HG02678 (cell line): ENCODE results near the gene HSPBAP1.

Source experiments
- ATAC-seq: cut with Tn5 transposase; IDR thresholded peaks from one replicate; pipeline ENCODE4 v1.9.1; 2021; ENCODE audit warnings: mild to moderate bottlenecking, moderate library complexity; ENCODE audit not compliant: unreplicated experiment

Gene HSPBAP1, protein sequence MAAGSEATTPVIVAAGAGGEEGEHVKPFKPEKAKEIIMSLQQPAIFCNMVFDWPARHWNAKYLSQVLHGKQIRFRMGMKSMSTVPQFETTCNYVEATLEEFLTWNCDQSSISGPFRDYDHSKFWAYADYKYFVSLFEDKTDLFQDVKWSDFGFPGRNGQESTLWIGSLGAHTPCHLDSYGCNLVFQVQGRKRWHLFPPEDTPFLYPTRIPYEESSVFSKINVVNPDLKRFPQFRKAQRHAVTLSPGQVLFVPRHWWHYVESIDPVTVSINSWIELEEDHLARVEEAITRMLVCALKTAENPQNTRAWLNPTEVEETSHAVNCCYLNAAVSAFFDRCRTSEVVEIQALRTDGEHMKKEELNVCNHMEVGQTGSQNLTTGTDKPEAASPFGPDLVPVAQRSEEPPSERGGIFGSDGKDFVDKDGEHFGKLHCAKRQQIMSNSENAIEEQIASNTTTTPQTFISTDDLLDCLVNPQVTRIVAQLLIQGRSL

DNA sequence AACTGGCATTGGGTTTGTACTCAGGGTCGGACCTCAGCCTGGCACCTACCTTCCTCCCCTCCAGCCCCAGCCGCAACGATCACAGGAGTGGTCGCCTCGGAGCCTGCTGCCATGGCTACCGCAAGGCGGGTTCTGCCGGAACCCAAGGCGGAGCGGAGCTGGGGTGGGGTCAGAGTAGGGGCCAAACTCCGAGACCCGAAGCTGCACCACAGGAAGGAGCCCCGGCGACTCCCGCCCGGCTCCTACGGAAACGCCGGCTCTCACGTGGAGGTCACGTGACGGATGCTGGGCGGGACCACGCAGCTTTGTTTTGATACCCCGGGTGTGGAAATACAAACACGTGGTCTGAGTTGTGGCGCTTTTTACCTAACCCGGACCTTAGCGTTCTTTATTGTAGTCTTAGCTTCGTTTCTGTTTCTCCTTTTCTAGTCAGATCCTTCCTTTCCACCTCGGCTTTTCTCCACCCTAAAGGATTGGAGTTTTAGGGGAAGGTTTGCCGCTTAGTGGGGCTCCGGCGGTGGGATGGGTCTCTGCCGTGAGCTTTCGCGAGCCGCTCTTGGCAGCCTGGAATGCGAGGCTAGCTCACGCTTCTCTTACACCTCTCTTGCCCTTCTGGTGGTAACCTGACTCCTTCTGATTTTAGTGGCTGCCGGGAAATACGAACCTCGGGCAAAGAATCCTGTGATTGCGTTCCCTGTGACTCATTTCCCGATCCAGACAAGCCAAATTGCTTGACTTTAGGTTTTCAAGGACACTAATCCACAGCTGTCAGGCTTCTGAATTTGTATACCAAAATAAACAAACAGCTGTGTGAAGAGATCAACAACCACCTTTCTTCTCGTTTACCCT, at the start of gene HSPBAP1:
Gene HSPBAP1, minus strand, starts transcription at position 264 of the 849 bp plus-strand sequence. Its CDS starts 151 bp downstream, at position 113.
- peak; percentile 75 for ATAC-seq

DNA sequence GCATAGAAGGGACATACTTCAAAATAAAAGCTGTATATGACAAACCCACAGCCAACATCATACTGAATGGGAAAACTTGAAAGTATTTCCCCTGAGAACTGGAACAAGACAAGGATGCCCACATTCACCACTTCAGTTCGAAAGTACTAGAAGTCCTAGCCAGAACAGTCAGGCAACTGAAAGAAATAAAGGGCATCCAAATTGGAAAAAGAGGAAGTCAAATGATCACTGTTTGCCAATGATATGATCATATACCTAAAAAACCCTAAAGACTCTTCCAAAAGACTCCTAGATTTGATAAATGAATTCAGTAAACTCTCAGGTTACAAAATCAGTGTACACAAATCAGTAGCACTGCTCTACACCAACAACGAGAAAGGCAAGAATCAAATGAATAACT, 42.0 kb upstream of the HSPBAP1 start:
- no peak for ATAC-seq

DNA sequence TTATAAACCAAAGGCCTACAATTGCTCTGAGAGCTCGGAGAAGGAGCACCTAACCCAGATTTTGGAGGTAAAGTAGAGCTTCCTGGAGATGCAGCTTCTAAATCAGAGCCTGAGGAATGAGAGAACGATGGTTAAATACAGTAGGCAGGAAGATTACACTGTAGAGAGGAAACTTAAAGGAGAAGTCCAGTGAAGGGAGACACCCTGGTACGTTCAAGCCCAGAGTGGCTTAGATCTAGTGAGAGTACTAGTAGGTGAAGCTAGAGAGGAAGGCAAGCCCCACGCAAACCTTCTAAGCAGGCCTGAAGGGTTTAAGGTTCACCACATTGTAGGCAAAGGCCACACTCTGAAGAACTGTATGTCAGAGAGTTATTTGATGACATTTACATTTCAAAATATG, 34.6 kb upstream of the HSPBAP1 start:
- ATAC-seq: no peak

DNA sequence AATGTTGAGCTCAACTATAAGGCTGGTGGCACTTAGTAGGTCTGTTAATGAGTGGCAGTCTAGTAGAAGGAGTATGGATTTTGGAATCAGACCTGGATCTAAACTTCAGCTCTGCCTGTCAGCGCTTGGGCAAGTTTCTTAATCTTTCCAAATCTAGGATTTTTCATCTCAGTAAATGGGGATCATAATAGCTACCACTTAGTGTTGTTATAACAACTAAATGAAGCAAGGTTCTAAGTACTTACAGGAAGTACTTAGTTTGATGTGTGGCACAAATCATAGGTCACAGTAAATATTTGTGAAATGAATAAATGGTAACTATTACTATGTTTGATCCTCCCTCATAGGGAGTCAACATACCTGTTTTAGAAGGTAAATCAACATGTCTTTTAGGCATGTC, 32.6 kb upstream of the HSPBAP1 start:
- ATAC-seq: no peak

DNA sequence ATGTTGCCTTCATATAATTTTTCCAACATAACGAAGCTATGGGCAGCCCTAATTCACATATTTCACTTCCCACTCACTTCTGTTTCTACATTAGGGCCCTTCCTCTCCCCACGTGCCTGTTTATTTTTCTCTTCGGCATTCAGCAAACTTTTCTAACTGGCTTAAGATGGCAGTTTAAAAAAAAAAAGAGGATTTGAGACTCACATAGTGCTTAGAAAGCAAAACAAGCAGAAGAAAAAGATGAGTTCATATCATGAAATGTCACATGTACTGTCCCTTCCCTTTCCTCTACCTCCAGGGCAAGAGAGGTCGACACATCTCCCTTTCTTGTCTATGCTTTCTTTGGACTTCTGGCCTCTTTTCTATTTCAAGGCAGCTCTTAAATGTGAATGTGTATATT, 31.8 kb upstream of the HSPBAP1 start:
- no peak for ATAC-seq

DNA sequence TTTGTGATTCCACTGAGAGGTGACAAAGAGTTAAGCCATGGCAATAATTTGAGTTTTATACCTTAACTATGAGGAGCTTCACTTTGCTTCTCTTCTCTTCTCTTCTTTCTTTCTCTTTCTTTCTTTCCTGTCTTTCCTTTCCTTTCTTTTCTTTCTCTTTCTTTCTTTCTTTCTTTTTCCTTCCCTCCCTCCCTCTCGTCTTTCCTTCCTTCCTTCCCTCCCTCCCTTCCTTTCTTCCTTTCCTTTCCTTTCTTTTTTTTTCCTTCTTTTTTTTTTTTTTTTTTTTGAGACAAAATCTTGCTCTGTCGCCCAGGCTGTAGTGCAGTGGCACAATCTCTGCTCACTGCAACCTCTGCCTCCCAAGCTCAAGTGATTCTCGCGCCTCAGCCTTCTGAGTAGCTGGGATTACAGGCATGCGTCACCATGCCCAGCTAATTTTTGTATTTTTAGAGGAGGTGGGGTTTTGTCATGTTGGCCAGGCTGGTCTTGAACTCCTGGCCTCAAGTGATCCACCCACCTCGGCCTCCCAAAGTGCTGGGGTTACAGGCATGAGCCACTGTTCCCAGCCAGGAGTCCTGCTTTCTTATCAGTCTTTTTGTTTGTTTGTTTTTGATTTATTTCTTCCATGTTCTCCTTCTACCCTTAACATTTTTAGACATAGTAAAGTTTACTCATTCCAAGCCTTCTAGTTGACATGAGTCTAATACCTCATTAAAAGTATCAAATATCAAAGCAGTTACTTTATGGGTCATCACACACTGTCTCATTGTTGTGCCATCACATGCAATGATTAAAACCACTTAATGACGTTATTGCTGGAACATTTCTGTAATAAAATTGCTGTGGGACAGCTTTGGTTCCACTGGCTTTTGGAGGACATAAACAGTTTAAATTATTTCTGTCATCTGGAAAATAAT, 31.1 kb upstream of the HSPBAP1 start:
- no peak for ATAC-seq

DNA sequence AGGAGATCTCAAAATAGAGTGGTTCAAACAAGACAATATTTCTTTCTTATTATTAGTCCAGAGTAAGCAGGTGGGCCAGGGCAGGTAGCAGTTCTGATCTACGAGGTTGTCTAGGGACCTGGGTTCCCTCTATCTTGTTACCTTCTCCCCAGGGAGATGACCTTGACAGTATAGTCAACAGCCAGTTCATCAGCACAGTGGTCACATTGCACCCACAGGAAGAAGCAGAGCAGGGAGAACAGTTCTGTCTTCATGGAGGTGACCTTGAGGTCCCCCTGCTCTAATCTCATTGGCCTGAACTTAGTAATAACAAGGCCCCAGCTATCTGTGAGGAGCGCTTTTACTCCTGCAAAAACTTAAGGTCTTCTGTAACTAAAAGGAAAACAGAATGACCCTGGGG, 23.0 kb upstream of the HSPBAP1 start:
- no peak for ATAC-seq

DNA sequence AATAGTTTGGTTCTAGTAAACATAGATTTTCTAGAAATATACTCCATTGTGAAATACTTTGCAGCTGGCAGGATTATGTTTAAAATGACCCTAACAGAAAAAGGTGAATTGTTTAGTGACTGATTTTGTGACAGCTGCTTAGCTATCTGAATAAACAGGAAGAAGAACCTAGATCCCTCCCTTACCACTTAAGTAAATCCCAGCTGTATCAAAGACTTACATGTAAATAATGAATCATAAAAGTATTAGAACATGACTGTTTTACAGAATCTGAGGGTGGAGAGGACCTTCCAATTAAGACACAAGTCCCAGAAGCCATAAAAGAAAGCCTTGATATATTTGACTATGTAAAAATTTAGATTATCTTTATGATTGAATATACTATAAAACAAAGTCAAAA, 17.1 kb upstream of the HSPBAP1 start:
- ATAC-seq: no peak

DNA sequence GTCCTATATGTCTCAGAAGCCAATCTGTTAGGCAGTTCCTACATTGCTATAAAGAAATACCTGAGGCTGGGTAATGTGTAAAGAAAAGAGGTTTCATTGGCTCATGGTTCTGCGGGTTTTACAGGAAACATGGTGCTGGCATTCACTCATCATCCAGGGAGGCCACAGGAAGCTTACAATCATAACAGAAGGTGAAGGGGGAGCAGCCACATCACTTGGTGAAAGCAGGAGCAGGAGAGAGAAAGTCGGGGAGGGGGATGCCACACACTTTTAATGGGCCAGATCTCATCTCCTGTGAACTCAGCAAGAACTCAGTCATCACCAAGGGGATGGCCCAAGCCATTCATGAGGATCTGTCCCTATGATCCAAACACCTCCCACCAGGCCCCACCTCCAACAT, 10.3 kb upstream of the HSPBAP1 start:
- no peak for ATAC-seq

DNA sequence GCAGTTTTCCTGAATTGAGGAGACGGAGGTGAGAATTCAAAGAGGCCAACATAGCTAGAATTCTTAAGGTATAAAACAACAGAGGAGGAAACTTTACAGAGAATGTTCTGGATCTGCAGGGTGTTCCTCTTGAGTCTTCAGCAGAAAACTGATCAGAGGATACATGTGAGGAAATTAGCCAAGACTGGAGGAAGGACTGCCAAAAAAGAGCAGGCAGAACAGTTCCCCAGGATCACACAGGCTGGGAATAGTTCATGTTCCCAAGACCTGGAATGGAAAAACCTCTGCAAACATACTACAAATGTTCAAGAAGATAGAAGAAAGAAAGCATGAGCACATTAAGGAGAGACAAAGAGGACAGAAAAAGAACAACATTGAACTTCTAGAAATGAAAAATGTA, 8.7 kb upstream of the HSPBAP1 start:
- ATAC-seq: no peak

DNA sequence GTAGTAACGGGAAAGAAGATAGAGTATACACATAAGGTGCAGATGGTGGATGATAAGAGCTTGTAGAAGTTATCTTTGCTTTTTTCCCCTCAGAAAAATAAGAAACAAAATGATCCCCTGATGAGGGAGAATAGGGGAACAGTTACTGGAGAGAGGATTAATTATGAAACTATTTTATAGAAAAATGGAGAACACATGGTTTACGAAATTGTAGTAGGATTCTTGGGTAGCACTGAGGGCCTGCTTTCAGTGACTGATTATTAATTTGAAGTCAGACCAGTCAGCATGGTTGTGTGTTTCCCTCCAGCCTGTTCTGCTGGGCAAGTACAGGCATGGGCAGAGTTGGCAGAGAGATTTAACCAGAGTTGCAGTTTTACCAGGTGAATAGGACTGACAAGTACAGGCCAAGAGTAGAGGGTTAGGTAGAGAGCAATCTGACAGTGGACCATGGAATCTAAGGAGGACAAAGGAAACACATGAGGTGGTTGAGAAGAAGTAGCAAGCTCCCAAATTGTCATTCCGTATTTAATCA, 7.1 kb upstream of the HSPBAP1 start:
- no peak for ATAC-seq

DNA sequence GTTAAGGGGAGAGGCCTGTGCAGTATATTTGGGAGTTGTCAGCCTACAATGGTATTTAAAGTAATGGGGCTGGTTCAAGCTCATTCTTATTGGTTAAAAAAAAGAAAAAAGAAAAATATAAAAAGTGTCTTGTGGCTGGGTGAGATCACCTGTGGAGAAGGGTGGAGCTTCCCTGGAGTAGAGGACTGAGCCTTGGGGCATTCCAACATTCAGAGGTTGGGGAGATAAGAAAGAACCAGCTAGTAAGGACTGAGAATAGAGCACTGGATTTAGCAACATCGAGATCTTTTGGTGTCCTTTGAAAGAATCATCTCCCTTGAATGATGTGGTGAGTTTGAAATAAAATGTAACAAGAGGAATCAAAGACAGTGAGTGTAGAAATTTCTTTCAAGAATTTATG, 6.4 kb upstream of the HSPBAP1 start:
- ATAC-seq: no peak

DNA sequence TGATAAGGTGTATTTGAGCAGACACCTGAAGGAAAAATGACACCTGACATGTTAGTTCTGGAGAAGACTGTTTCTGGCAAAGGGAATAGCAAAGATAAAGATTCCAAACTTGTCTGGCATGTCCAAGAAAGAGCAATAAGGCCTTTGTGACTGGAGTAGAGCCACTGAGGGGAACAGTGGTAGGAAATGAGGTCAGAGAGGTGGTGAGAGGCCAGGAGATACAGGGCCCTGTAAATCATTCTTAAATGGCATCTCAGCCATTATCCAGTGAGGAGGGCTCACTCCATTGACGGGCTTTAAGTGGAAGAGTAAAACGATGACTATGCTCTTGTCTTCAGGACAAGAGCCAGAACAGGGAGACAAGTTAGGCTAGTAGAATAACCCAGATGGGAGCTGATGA, 5.7 kb upstream of the HSPBAP1 start:
- no peak for ATAC-seq

DNA sequence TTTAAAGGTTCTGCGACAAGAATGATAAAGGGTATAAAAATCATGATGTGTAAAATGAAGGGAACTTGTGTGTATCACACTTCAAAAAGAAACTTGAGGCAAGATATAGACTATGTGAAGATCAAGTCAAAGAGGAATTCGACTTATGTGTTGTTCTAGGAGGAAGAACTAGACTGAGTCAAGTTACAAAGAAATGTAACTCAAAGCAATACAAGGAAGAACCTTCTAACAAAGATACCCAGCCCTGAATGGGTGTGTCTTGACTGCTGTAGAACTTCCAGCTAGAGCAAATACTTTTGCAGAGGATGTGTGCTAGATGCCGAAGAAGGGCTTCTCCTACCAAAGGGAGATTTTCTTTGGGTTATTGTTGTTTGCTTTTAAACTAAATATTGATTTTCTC, 3.7 kb upstream of the HSPBAP1 start:
- ATAC-seq: no peak

DNA sequence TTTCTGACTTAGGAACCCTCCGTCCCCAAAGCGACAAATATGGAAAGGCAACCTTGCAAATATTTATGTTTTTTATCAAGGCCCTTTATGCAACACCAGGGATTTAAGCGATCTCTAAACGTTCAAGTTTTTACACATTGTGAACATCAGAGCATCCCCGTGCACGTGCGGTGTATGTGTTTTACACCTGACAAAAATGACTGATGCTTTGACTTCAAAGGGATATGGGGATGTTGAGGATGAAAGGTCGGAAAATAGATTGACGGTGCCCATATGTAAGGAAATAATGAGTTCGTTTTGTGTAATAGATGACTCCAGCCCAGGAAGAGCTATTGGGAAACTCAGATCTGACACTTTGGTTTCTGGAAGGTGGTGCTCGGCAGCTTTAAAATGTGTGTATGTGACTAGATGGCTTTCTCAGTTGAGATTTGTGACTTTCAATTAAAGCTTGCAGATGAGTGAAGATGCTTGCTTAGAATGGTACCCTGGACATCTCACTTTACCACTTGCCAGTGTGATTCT, 2.1 kb upstream of the HSPBAP1 start:
- no peak for ATAC-seq

DNA sequence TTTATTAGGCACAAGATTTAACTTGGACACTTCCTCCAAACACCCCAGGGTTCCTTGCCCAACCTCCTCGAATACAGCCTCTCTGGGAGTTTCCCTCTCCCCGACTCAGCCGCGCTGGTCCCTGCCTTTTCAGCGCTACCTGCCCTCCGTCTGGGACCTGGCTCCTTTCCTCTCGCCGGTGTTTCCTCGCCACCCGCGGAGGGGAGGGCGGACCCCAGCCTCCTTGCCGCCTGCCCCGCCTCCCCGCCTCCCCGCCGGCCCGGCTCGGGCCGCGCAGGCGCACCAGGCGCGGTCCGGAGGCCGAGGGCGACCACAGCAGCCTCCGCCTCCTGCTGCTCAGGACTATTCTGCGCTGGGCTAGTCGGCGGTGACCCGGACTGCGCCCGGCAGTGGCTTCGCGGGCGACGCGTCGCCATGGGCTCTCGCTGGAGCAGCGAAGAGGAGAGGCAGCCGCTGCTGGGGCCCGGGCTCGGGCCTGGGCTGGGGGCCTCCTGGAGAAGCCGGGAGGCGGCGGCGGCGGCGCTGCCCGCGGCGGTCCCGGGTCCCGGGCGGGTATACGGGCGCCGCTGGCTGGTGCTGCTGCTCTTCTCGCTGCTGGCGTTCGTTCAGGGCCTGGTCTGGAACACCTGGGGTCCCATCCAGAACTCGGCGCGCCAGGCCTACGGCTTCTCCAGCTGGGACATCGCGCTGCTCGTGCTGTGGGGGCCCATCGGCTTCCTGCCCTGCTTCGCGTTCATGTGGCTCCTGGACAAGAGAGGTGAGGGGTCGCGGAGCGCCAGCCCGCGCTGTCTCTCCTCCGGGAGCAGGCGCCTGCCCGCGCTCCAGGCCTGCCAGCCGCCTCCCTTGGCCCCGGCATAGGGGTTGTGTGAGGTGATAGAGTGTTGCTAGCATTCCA, 1.4 kb upstream of the HSPBAP1 start, which contains the start of gene SLC49A4:
Gene SLC49A4, plus strand, starts transcription at position 291 of the 895 bp plus-strand sequence. Its CDS starts 124 bp downstream, at position 415.
- ATAC-seq: peak; percentile 77

DNA sequence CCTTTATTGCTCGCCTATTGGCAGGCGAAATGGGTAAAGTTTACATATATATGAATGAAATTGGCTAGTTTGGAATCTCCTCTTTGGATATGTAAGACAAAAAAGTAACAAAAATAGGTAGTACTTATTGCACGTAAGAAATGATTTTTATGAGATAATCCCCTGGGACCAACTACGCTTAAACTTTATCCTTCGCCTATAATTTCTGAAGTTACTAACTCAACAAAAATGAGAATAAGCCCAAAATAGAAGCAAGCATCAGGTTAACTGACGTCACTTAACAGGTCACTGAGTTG, 800 bp upstream of the HSPBAP1 start:
- ATAC-seq: no peak

DNA sequence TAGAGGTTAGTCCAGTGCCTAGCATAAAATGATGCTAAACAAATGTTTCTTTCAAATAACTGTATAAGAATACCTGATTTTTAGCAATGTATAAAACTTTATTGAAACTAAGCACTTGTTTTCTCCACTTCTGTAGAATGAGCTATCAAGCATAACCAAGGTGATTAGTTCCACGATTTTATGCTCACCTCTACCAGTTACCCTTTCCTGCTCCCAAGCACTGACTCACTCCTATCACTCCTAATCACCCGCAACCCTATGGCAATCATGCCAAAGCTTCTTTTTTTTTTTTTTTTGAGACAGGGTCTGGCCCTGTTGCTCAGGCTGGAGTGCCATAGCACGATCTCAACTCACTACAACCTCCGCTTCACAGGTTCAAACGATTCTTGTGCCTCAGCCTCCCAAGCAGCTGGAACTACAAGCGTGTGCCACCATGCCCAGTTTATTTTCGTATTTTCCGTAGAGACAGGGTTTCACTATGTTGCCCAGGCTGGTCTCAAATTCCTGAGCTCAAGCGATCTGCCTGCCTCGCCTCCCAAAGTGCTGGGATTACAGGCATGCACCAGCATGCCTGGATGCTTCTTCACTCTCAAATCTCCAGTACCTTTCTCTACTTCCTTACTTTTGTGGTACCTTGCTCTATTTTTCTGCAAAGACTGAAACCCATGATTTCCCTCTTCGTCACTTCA, 3.9 kb downstream of the HSPBAP1 start:
- ATAC-seq: no peak

DNA sequence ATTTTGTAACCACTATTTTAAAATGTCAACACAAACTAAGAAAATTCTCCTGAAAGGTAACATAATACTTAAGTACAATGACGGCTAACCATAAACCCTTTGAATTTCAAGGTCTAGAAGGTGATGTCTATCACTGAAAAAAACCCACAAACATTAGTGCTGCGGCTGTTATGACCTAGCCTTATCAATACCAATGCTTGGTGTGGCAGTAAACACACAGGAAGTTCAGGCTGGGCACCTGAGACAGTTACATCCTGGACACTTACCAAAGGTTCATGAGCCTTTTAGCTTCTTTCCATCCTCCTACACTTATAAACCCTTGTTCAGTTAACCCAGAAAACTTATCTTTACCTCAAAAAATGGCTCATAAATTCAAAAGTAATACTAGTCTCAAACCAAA, 5.8 kb downstream of the HSPBAP1 start:
- ATAC-seq: no peak
